C4-2B (cell line): Measurements from ENCODE around the gene SNAPIN.

Source experiments
- CTCF ChIP-seq: fragments of 450-650 bp; conservative IDR thresholded peaks from 2 replicates; pipeline ENCODE4 v1.5.1; 2017; ENCODE audit warnings: mild to moderate bottlenecking
- ZFX ChIP-seq: fragments of 450-650 bp; IDR thresholded peaks from 2 replicates; pipeline ENCODE4 v1.6.1; 2017

DNA sequence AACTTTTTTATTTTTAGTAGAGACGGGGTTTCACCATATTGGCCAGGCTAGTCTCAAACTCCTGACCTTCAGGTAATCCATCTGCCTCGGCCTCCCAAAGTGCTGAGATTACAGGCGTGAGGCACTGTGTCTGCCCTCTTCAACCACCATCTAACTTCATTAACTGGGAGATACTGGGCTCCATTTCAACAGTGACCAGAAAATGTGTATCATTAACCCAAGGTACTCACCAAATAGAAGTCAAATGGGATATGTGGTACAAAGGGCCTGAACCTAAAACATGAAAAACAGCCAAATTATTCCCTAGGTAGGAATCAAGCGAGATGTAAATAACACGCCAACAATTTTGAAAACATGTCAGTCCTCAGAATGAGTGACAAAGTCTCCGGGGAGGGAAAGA is 11.1 kb downstream of the SNAPIN start:
- TF ChIP-seq CTCF: no peak
- no peak for TF ChIP-seq ZFX
